SK-N-SH (cell line): Measurements from ENCODE around the gene ORC4. TPM values are rescaled to one million over a fixed set of nuclear protein-coding genes. Genes with fewer than 3 reads are reported as not detected.

Source experiments
- CTCF ChIA-PET: fragments of 300-600, 350-600 bp; formaldehyde crosslinking; extraction: SDS; loops from one replicate; lab custom pipeline; 2021; lab: Yijun Ruan, JAX
- POLR2A ChIA-PET: fragments of 350-600 bp; sonication (Branson Sonifier 250); formaldehyde crosslinking; extraction: SDS; loops from one replicate; lab custom pipeline; 2020; ENCODE audit warnings: antibody characterized with exemption, inconsistent platforms; lab: Yijun Ruan, JAX
- DNase-seq: peaks from one replicate; pipeline ENCODE4 v3.0.0; 2012
- H2AFZ ChIP-seq: fragments of 200-600 bp; sonication (generic); 2 replicates; pipeline ENCODE4 v1.8.1; 2016; ENCODE audit warnings: antibody characterized with exemption, mild to moderate bottlenecking, low read depth
- H3F3A ChIP-seq: fragments of 200-600 bp; sonication (generic); replicated peaks from 2 replicates; pipeline ENCODE3; 2016; ENCODE audit warnings: antibody characterized with exemption, mild to moderate bottlenecking; ENCODE audit not compliant: insufficient read depth
- H3K27ac ChIP-seq, 2 experiments: fragments of 200-500 bp in 1 of 2; fragments of 200-600 bp in 1 of 2; sonication (Bioruptor generic) in 1 of 2; sonication (generic), shearing (Covaris generic) in 1 of 2; 2 replicates each; pipeline versions ENCODE4 v1.5.1 to v1.6.1; 2014 to 2016; ENCODE audit warnings: low read depth in 2 of 2, inconsistent platforms in 1 of 2, low read length in 1 of 2, mild to moderate bottlenecking in 1 of 2, mixed read lengths in 1 of 2
- H3K27me3 ChIP-seq: fragments of 200-600 bp; sonication (generic), shearing (Covaris generic); 2 replicates; pipeline ENCODE4 v1.6.1; 2016; ENCODE audit warnings: mixed run types; ENCODE audit not compliant: insufficient read depth
- H3K36me3 ChIP-seq, 2 experiments: fragments of 200-500 bp in 1 of 2; fragments of 200-600 bp in 1 of 2; sonication (Bioruptor generic) in 1 of 2; sonication (generic) in 1 of 2; replicated peaks in 1 of 2; 2 replicates each; pipeline versions ENCODE3 to v1.5.1; 2014 to 2016; ENCODE audit warnings: low read length in 1 of 2, mild to moderate bottlenecking in 1 of 2; ENCODE audit not compliant: insufficient read depth in 2 of 2, control insufficient read depth in 1 of 2
- H3K4me1 ChIP-seq, 2 experiments: fragments of 200-500 bp in 1 of 2; fragments of 200-600 bp in 1 of 2; sonication (Bioruptor generic) in 1 of 2; sonication (generic), shearing (Covaris generic) in 1 of 2; 2 replicates each; pipeline versions ENCODE4 v1.5.1 to v1.6.1; 2014 to 2016; ENCODE audit warnings: low read depth in 1 of 2, low read length in 1 of 2, mixed run types in 1 of 2; ENCODE audit not compliant: insufficient read depth in 2 of 2, control insufficient read depth in 1 of 2
- H3K4me2 ChIP-seq: fragments of 200-600 bp; sonication (generic), shearing (Covaris generic); 2 replicates; pipeline ENCODE4 v1.6.1; 2017; ENCODE audit warnings: mixed run types
- H3K4me3 ChIP-seq, 2 experiments: fragments of 200-500 bp in 1 of 2; fragments of 200-600 bp in 1 of 2; sonication (Bioruptor generic) in 1 of 2; sonication (generic), shearing (Covaris generic) in 1 of 2; 2 replicates each; pipeline versions ENCODE4 v1.5.1 to v1.8.1; 2014 to 2016; ENCODE audit warnings: low read depth in 2 of 2, inconsistent platforms in 1 of 2, low read length in 1 of 2, mild to moderate bottlenecking in 1 of 2, mixed read lengths in 1 of 2, moderate library complexity in 1 of 2
- H3K79me2 ChIP-seq: fragments of 200-600 bp; sonication (generic); 2 replicates; pipeline ENCODE4 v1.8.1; 2017; ENCODE audit warnings: mild to moderate bottlenecking; ENCODE audit not compliant: insufficient read depth
- H3K9ac ChIP-seq: fragments of 200-600 bp; sonication (generic); 2 replicates; pipeline ENCODE4 v1.6.1; 2017; ENCODE audit warnings: mixed run types
- H3K9me2 ChIP-seq: fragments of 200-600 bp; sonication (generic); 2 replicates; pipeline ENCODE4 v1.6.1; 2017; ENCODE audit warnings: mixed run types
- H3K9me3 ChIP-seq: fragments of 200-600 bp; sonication (generic); 2 replicates; pipeline ENCODE4 v1.6.1; 2017; ENCODE audit warnings: mixed run types, mild to moderate bottlenecking, moderate library complexity
- H4K20me1 ChIP-seq: fragments of 200-600 bp; sonication (generic); 2 replicates; pipeline ENCODE4 v1.6.1; 2017; ENCODE audit warnings: mild to moderate bottlenecking, mixed run types; ENCODE audit not compliant: insufficient read depth
- CHD2 ChIP-seq: fragments of 150-350 bp; IDR thresholded peaks from 2 replicates; pipeline ENCODE4 v1.6.1; 2018; ENCODE audit warnings: low read length; ENCODE audit not compliant: partially characterized antibody
- EP300 ChIP-seq, 2 experiments: IDR thresholded peaks; 2 replicates each; pipeline versions ENCODE4 v1.4.0 to v1.6.1; 2012; ENCODE audit warnings: borderline replicate concordance in 1 of 2, low read depth in 1 of 2, low read length in 1 of 2
- FOXJ3 ChIP-seq: sonication (generic); formaldehyde crosslinking; IDR thresholded peaks from 2 replicates; pipeline ENCODE4 v1.5.1; 2020; ENCODE audit warnings: mild to moderate bottlenecking, missing genetic modification reagents
- GATA2 ChIP-seq: sonication (generic); formaldehyde crosslinking; IDR thresholded peaks from 2 replicates; pipeline ENCODE4 v1.5.0; 2020; ENCODE audit warnings: mild to moderate bottlenecking, missing genetic modification reagents
- JUND ChIP-seq: IDR thresholded peaks from 2 replicates; pipeline ENCODE4 v1.4.0; 2012
- NRF1 ChIP-seq: IDR thresholded peaks from 2 replicates; pipeline ENCODE4 v1.6.1; 2012; ENCODE audit warnings: low read depth, mild to moderate bottlenecking, low read length
- SMC3 ChIP-seq: IDR thresholded peaks from 2 replicates; pipeline ENCODE4 v1.6.1; 2012; ENCODE audit warnings: low read depth, low read length, improper control_type of control experiment
- TAF1 ChIP-seq: IDR thresholded peaks from 2 replicates; pipeline ENCODE4 v1.6.1; 2012; ENCODE audit warnings: low read depth, mild to moderate bottlenecking, low read length, moderate library complexity, borderline replicate concordance
- TCF12 ChIP-seq: IDR thresholded peaks from 2 replicates; pipeline ENCODE4 v1.4.0; 2012
- TEAD4 ChIP-seq: IDR thresholded peaks from 2 replicates; pipeline ENCODE4 v1.4.0; 2012; ENCODE audit warnings: mild to moderate bottlenecking, borderline replicate concordance; ENCODE audit not compliant: insufficient read depth
- WGBS: methylation state at CpG from one replicate; pipeline ENCODE4 v1.1.6; 2017; ENCODE audit warnings: low lambda C conversion rate; 5-methylcytosine and 5-hydroxymethylcytosine counted together
- polyA plus RNA-seq, 3 experiments: library from polyadenylated mRNA; depleted of rRNA; stranded (reverse); fragments of >200 nt; gene quantifications; 2 replicates each; pipeline ENCODE4 v1.2.3, GENCODE V29; 2012
- TF ChIP-seq, protein P1 (sequence below): fragments of 200-600 bp; sonication (generic); IDR thresholded peaks from 2 replicates; pipeline ENCODE4 v1.6.1; 2017; ENCODE audit warnings: antibody characterized with exemption, mild to moderate bottlenecking, moderate library complexity
- TF ChIP-seq, protein P2 (sequence below): fragments of 150-350 bp; IDR thresholded peaks from 2 replicates; pipeline ENCODE4 v1.6.1; 2017; ENCODE audit warnings: antibody characterized with exemption, low read length, low read depth, borderline replicate concordance
- TF ChIP-seq, protein P3 (sequence below): IDR thresholded peaks from 2 replicates; pipeline ENCODE4 v1.6.1; 2012; ENCODE audit warnings: mild to moderate bottlenecking, low read depth, low read length, moderate library complexity
- TF ChIP-seq, protein P4 (sequence below): IDR thresholded peaks from 2 replicates; pipeline ENCODE4 v1.4.0; 2012; ENCODE audit warnings: low read depth

The ORC4 gene
- polyA plus RNA-seq, 1 of the 3 experiments (the other 2 are of a cell fraction): 15.2 TPM

DNA sequence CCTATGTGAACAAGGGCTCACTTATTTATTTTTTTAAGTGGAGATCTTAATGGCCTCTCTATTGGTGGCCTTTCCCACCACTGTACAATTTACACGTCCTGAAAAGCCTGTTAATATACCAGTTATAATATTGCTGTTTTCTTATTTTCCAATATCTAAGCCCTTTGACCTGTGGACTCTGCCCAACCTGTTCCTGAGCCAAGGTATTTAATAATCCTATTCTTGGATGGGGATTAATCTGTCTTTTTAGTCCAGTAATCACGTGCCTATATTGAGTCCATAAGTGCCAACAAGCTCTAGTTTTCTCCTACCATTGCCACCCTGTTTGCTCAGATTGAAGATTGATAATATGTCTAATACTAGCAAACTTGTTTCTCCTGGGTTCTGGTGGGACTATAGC is 43.1 kb upstream of the ORC4 start:
- no peak overlapping the region for H3K4me3 ChIP-seq
- ChIA-PET POLR2A (no interaction called here), CTCF (no interaction called here)
- H3K9me3 ChIP-seq: no peaks in the 10 kb centered on the region
- no peaks in the 10 kb centered on the region for H3K9me2 ChIP-seq
- H3F3A ChIP-seq: no peaks in the 10 kb centered on the region
- no peaks in the 10 kb centered on the region for H4K20me1 ChIP-seq
- peaks cover 0 to 9% of the 10 kb centered on the region in 2 experiments for H3K36me3 ChIP-seq
- no peaks in the 10 kb centered on the region for H3K27me3 ChIP-seq
- H3K27ac ChIP-seq: no peak overlapping the region
- 98% methylated on average over 2 of the region's 2 CpGs for WGBS
- H2AFZ ChIP-seq: no peak overlapping the region
- no peak for TF ChIP-seq TCF12
- TF ChIP-seq, protein P1, sequence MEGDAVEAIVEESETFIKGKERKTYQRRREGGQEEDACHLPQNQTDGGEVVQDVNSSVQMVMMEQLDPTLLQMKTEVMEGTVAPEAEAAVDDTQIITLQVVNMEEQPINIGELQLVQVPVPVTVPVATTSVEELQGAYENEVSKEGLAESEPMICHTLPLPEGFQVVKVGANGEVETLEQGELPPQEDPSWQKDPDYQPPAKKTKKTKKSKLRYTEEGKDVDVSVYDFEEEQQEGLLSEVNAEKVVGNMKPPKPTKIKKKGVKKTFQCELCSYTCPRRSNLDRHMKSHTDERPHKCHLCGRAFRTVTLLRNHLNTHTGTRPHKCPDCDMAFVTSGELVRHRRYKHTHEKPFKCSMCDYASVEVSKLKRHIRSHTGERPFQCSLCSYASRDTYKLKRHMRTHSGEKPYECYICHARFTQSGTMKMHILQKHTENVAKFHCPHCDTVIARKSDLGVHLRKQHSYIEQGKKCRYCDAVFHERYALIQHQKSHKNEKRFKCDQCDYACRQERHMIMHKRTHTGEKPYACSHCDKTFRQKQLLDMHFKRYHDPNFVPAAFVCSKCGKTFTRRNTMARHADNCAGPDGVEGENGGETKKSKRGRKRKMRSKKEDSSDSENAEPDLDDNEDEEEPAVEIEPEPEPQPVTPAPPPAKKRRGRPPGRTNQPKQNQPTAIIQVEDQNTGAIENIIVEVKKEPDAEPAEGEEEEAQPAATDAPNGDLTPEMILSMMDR: no peak
- TF ChIP-seq, protein P2, sequence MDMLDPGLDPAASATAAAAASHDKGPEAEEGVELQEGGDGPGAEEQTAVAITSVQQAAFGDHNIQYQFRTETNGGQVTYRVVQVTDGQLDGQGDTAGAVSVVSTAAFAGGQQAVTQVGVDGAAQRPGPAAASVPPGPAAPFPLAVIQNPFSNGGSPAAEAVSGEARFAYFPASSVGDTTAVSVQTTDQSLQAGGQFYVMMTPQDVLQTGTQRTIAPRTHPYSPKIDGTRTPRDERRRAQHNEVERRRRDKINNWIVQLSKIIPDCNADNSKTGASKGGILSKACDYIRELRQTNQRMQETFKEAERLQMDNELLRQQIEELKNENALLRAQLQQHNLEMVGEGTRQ: no peak
- TF ChIP-seq, all 33 proteins: peak for 0
- no peak overlapping the region for H3K9ac ChIP-seq
- H3K4me2 ChIP-seq: no peak overlapping the region
- H3K79me2 ChIP-seq: no peaks in the 10 kb centered on the region
- DNase-seq: no peak
- no peaks in the 10 kb centered on the region; a peak in 2 of 4 replicates for H3K4me1 ChIP-seq

DNA sequence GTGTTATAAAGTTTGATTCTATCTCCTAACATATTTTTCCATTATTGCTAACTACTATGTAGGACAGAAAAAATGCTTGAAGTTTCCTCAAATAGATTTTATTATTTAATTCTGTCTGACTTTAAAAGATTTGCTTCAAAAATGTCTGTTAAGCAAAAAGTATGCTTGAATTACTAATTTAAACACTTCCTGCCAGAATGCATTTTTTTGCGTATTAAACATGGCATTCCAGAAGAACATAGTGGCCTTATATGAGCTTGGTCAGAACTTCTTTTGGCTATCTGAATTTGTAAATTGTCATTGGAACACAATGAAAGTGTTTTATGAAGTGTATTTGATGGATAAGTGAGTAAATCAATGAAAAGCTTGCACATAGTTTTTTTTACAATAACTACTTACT is 38.1 kb upstream of the ORC4 start:
- H3K27ac ChIP-seq: no peak overlapping the region
- no peaks in the 10 kb centered on the region for H3K9me3 ChIP-seq
- ChIA-PET CTCF (no interaction called here), POLR2A (no interaction called here)
- no peak overlapping the region for H3K4me3 ChIP-seq
- H3K79me2 ChIP-seq: peaks cover 9% of the 10 kb centered on the region; the same call in 1 of the 2 replicates
- no peak overlapping the region for H3K4me2 ChIP-seq
- peaks cover 0 to 12% of the 10 kb centered on the region in 2 experiments for H3K36me3 ChIP-seq
- WGBS: 88% methylated on average over 1 of the region's 1 CpG
- no peak for DNase-seq
- H4K20me1 ChIP-seq: no peaks in the 10 kb centered on the region
- H3F3A ChIP-seq: no peaks in the 10 kb centered on the region
- no peaks in the 10 kb centered on the region for H3K27me3 ChIP-seq
- H3K4me1 ChIP-seq: peaks cover 3 to 5% of the 10 kb centered on the region in 2 experiments; a peak in 2 of 4 replicates
- no peak overlapping the region for H3K9ac ChIP-seq
- no peak overlapping the region for H2AFZ ChIP-seq
- no peak for TF ChIP-seq EP300 (IDR thresholded peaks at IDR 0.05; ENCODE audit: borderline replicate concordance in 1 of 2, low read depth in 1 of 2, low read length in 1 of 2)
- no peak for TF ChIP-seq TEAD4
- TF ChIP-seq, protein P3, sequence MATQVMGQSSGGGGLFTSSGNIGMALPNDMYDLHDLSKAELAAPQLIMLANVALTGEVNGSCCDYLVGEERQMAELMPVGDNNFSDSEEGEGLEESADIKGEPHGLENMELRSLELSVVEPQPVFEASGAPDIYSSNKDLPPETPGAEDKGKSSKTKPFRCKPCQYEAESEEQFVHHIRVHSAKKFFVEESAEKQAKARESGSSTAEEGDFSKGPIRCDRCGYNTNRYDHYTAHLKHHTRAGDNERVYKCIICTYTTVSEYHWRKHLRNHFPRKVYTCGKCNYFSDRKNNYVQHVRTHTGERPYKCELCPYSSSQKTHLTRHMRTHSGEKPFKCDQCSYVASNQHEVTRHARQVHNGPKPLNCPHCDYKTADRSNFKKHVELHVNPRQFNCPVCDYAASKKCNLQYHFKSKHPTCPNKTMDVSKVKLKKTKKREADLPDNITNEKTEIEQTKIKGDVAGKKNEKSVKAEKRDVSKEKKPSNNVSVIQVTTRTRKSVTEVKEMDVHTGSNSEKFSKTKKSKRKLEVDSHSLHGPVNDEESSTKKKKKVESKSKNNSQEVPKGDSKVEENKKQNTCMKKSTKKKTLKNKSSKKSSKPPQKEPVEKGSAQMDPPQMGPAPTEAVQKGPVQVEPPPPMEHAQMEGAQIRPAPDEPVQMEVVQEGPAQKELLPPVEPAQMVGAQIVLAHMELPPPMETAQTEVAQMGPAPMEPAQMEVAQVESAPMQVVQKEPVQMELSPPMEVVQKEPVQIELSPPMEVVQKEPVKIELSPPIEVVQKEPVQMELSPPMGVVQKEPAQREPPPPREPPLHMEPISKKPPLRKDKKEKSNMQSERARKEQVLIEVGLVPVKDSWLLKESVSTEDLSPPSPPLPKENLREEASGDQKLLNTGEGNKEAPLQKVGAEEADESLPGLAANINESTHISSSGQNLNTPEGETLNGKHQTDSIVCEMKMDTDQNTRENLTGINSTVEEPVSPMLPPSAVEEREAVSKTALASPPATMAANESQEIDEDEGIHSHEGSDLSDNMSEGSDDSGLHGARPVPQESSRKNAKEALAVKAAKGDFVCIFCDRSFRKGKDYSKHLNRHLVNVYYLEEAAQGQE: no peak
- TF ChIP-seq SMC3: no peak
- TF ChIP-seq FOXJ3 (CRISPR knock-in tag): no peak
- no peak for TF ChIP-seq CHD2
- TF ChIP-seq TAF1: no peak
- no peak for TF ChIP-seq JUND
- no peak for TF ChIP-seq GATA2
- TF ChIP-seq, protein P4, sequence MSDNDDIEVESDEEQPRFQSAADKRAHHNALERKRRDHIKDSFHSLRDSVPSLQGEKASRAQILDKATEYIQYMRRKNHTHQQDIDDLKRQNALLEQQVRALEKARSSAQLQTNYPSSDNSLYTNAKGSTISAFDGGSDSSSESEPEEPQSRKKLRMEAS: no peak
- no peak for TF ChIP-seq NRF1
- TF ChIP-seq, all 33 proteins: peak for 0
- no peaks in the 10 kb centered on the region; the same call in 1 of the 2 replicates for H3K9me2 ChIP-seq
